Endothelial cell of umbilical vein (primary cell): Measurements from ENCODE around the gene PCSK9. TPM values are rescaled to one million over a fixed set of nuclear protein-coding genes. Genes with fewer than 3 reads are reported as not detected.

Source experiments
- BruUV-seq: library from RNA; stranded (reverse); fragments of 400-500 nt; replicated peaks from 2 replicates; lab custom pipeline; 2021; lab: Mats Ljungman, UMichigan
- CTCF ChIA-PET: fragments of 300-600, 350-600 bp; sonication (Branson Sonifier 250); formaldehyde crosslinking; loops from one replicate; lab custom pipeline; 2021; ENCODE audit warnings: antibody characterized with exemption, inconsistent platforms; lab: Charles Lee
- POLR2A ChIA-PET: fragments of 300-600, 350-600 bp; sonication (Branson Sonifier 250); formaldehyde crosslinking; loops from one replicate; lab custom pipeline; 2021; ENCODE audit warnings: antibody characterized with exemption, inconsistent platforms; lab: Charles Lee
- DNase-seq: peaks from one replicate; pipeline ENCODE4 v3.0.0-alpha.2; 2011; ENCODE audit warnings: low read depth, low spot score
- FAIRE-seq: peaks from 2 replicates; lab custom pipeline; 2011; peaks lifted over from hg19 to GRCh38; lab: Jason Lieb, UNC
- H2AFZ ChIP-seq: 2 replicates; pipeline ENCODE4 v1.6.0; 2012; ENCODE audit warnings: low read depth, low read length, control low read depth, inconsistent platforms
- H3K27ac ChIP-seq: 2 replicates; pipeline ENCODE4 v1.5.1; 2011; ENCODE audit warnings: low read depth, mild to moderate bottlenecking, control low read depth, low read length, moderate library complexity; ENCODE audit not compliant: insufficient read depth
- H3K27me3 ChIP-seq, 2 experiments: 2 replicates each; pipeline versions ENCODE4 v1.6.0 to v1.6.1; 2011; ENCODE audit warnings: low read length in 2 of 2, mixed read lengths in 1 of 2; ENCODE audit not compliant: control insufficient read depth in 2 of 2, insufficient read depth in 2 of 2
- H3K36me3 ChIP-seq, 2 experiments: 2 replicates in 1 of 2; 3 replicates in 1 of 2; pipeline ENCODE4 v1.5.1; 2011; ENCODE audit warnings: low read length in 2 of 2, mild to moderate bottlenecking in 1 of 2, moderate library complexity in 1 of 2; ENCODE audit not compliant: control insufficient read depth in 2 of 2, insufficient read depth in 2 of 2; ENCODE audit errors: extremely low read depth in 1 of 2
- H3K4me1 ChIP-seq: 3 replicates; pipeline ENCODE4 v1.5.1; 2011; ENCODE audit warnings: mild to moderate bottlenecking, low read length; ENCODE audit not compliant: control insufficient read depth, insufficient read depth; ENCODE audit errors: extremely low read depth
- H3K4me2 ChIP-seq: 2 replicates; pipeline ENCODE4 v1.6.1; 2011; ENCODE audit warnings: low read length, control low read depth, mixed read lengths; ENCODE audit not compliant: insufficient read depth
- H3K4me3 ChIP-seq, 3 experiments: fragments of 200-600 bp in 1 of 3; sonication (generic), shearing (Covaris generic) in 1 of 3; replicated peaks in 1 of 3; 2 replicates each; pipeline ENCODE4 v1.5.1; 2011 to 2016; ENCODE audit warnings: control low read depth in 3 of 3, low read length in 3 of 3, mild to moderate bottlenecking in 2 of 3, inconsistent platforms in 1 of 3, low read depth in 1 of 3, moderate library complexity in 1 of 3; ENCODE audit not compliant: insufficient read depth in 1 of 3
- H3K79me2 ChIP-seq: 2 replicates; pipeline ENCODE4 v1.6.0; 2012; ENCODE audit warnings: low read length, inconsistent platforms; ENCODE audit not compliant: control insufficient read depth, insufficient read depth
- H3K9ac ChIP-seq: replicated peaks from 2 replicates; pipeline ENCODE3; 2011; ENCODE audit warnings: low read length, control low read depth; ENCODE audit not compliant: insufficient read depth; ENCODE audit errors: extremely low read depth
- H3K9me1 ChIP-seq: replicated peaks from 3 replicates; pipeline ENCODE4 v1.6.0; 2011; ENCODE audit warnings: mild to moderate bottlenecking, low read length; ENCODE audit not compliant: control insufficient read depth, insufficient read depth; ENCODE audit errors: extremely low read depth
- H3K9me3 ChIP-seq: replicated peaks from 2 replicates; pipeline ENCODE4 v1.5.1; 2012; ENCODE audit warnings: low read length, inconsistent platforms; ENCODE audit not compliant: control insufficient read depth, insufficient read depth
- H4K20me1 ChIP-seq: replicated peaks from 2 replicates; pipeline ENCODE3; 2011; ENCODE audit warnings: mild to moderate bottlenecking, low read length; ENCODE audit not compliant: control insufficient read depth, insufficient read depth; ENCODE audit errors: extremely low read depth
- EZH2 ChIP-seq: IDR thresholded peaks from 2 replicates; pipeline ENCODE4 v1.6.1; 2012; ENCODE audit warnings: borderline replicate concordance, low read depth, mild to moderate bottlenecking, moderate library complexity, low read length, inconsistent platforms; ENCODE audit not compliant: severe bottlenecking
- FOS ChIP-seq: IDR thresholded peaks from 2 replicates; pipeline ENCODE4 v1.6.1; 2011; ENCODE audit warnings: mild to moderate bottlenecking, low read length, moderate library complexity, borderline replicate concordance; ENCODE audit not compliant: insufficient read depth
- GATA2 ChIP-seq: IDR thresholded peaks from 2 replicates; pipeline ENCODE4 v1.7.0; 2011; ENCODE audit warnings: low read depth, mild to moderate bottlenecking, moderate library complexity, mixed read lengths, low read length; ENCODE audit not compliant: insufficient read length, insufficient read depth
- JUN ChIP-seq: IDR thresholded peaks from 2 replicates; pipeline ENCODE4 v1.6.1; 2011; ENCODE audit warnings: borderline replicate concordance, low read depth; ENCODE audit not compliant: insufficient read length, insufficient read depth
- MAX ChIP-seq: IDR thresholded peaks from 2 replicates; pipeline ENCODE4 v1.6.1; 2011; ENCODE audit not compliant: insufficient read depth, insufficient read length
- MYC ChIP-seq: IDR thresholded peaks from one replicate; pipeline ENCODE4 v1.6.1; 2011; ENCODE audit warnings: mild to moderate bottlenecking, low read depth, low read length
- POLR2A ChIP-seq: IDR thresholded peaks from 2 replicates; pipeline ENCODE4 v1.6.1; 2012; ENCODE audit warnings: low read depth, mild to moderate bottlenecking, control low read depth, low read length
- POLR2AphosphoS5 ChIP-seq: IDR thresholded peaks from 2 replicates; pipeline ENCODE4 v1.6.1; 2012; ENCODE audit warnings: low read depth, mild to moderate bottlenecking, control low read depth, low read length, moderate library complexity; ENCODE audit not compliant: insufficient read depth
- dilution Hi-C: fragments of 300-500 bp; cut with MboI; formaldehyde crosslinking; loops from one replicate; pipeline ENCODE4 v1.15.0; 2019; ENCODE audit warnings: low sequenced_read_pairs; ENCODE audit not compliant: extremely low pct_ligation_motif_present
- intact Hi-C: fragments of 100-400 bp; cut with micrococcal nuclease; formaldehyde crosslinking; loops from one replicate; pipeline ENCODE4 v1.10.0; 2022
- polyA plus RNA-seq, 4 experiments: library from polyadenylated mRNA; depleted of rRNA in 3 of 4; stranded (reverse) in 3 of 4; unstranded in 1 of 4; fragments of >200 nt; gene quantifications; 2 replicates each; pipeline versions ENCODE4 v1.2.1 to v1.2.3, GENCODE V29; 2011 to 2012; ENCODE audit warnings: missing spikeins in 1 of 4
- total RNA-seq: library from RNA; stranded (reverse); gene quantifications from 2 replicates; pipeline ENCODE4 v1.2.3, GENCODE V29; 2021

PCSK9 gene
- total and polyA plus RNA-seq, 2 donors (not counting 3 experiments of a cell fraction or from before 2014, with no cell fraction given) = 0.17 to 0.35 TPM

- H3K36me3 ChIP-seq = no peaks in the 10 kb centered on the region
- TF ChIP-seq EZH2 (no peak), MYC (no peak), FOS (no peak), MAX (no peak), GATA2 (no peak), POLR2A (no peak), POLR2AphosphoS5 (no peak)
- H3K9me1 ChIP-seq = no peaks in the 10 kb centered on the region
- no TSS peak for BruUV-seq
- H3K9ac ChIP-seq = no peak overlapping the region
- no peaks in the 10 kb centered on the region for H3K9me3 ChIP-seq
- dilution Hi-C loops = no loop called here
- H3K4me3 ChIP-seq = no peak overlapping the region
- peaks cover 1 to 2% of the 10 kb centered on the region in 2 experiments for H3K27me3 ChIP-seq
- H2AFZ ChIP-seq = no peak overlapping the region
- DNase-seq (no peak), FAIRE-seq (no peak)
- ChIA-PET POLR2A (no interaction called here), CTCF (interaction anchor here (1.2 kb wide), 1 partner anchor 105 kb away, joined by 3 read pairs; no protein-coding TSS in a partner anchor)
- intact Hi-C loops = no loop called here
- no peaks in the 10 kb centered on the region for H3K79me2 ChIP-seq
- no peaks in the 10 kb centered on the region for H4K20me1 ChIP-seq
- no peak overlapping the region for H3K4me2 ChIP-seq
- H3K27ac ChIP-seq = no peak overlapping the region
- no peaks in the 10 kb centered on the region for H3K4me1 ChIP-seq
Observed at GRCh38 chr1:55050283-55050682, 10.9 kb downstream of the PCSK9 start.

- Histone ChIP-seq H3K9me3 (no peaks in the 10 kb centered on the region), H3K27me3 (peaks cover 1 to 2% of the 10 kb centered on the region in 2 experiments), H3K4me2 (no peak overlapping the region), H3K36me3 (no peaks in the 10 kb centered on the region), H3K9me1 (no peaks in the 10 kb centered on the region), H3K79me2 (no peaks in the 10 kb centered on the region), H3K4me3 (no peak overlapping the region), H3K4me1 (no peaks in the 10 kb centered on the region), H3K27ac (no peak overlapping the region), H4K20me1 (no peaks in the 10 kb centered on the region), H2AFZ (no peak overlapping the region), H3K9ac (no peak overlapping the region)
- no peak for DNase-seq
- no peak for FAIRE-seq
- intact Hi-C loops (no loop called here), dilution Hi-C loops (no loop called here)
- POLR2A ChIA-PET = no interaction called here
- BruUV-seq = no TSS peak
- CTCF ChIA-PET = no interaction called here
- no peak for TF ChIP-seq EZH2
- TF ChIP-seq JUN = no peak
- no peak for TF ChIP-seq POLR2AphosphoS5
- no peak for TF ChIP-seq GATA2
Observed at GRCh38 chr1:55051169-55051568, 11.8 kb downstream of the PCSK9 start.
